ENCODE data around the gene TSPAN3.

The TSPAN3 gene

DNA sequence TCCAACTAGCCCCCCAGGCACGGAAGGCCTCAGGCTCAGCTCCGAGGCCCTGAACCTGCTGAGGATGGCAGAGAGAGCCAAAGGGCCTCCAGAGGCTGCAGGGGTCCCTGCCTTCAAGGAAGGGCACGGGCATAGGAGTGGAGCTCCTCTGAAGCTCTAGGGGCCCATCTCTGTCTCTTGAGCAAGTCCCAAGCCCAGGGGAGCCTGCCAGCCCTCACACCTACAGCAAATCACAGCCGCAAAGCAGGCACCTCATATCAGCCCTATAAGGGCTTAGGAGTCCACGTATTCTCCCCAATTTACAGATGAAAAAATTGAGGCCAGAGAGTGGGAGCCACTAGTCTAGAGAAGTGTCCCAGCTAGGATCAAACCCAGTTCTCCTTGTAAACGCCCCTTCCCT lies 61.7 kb downstream of the TSPAN3 start:
- TF ChIP-seq, protein P1, sequence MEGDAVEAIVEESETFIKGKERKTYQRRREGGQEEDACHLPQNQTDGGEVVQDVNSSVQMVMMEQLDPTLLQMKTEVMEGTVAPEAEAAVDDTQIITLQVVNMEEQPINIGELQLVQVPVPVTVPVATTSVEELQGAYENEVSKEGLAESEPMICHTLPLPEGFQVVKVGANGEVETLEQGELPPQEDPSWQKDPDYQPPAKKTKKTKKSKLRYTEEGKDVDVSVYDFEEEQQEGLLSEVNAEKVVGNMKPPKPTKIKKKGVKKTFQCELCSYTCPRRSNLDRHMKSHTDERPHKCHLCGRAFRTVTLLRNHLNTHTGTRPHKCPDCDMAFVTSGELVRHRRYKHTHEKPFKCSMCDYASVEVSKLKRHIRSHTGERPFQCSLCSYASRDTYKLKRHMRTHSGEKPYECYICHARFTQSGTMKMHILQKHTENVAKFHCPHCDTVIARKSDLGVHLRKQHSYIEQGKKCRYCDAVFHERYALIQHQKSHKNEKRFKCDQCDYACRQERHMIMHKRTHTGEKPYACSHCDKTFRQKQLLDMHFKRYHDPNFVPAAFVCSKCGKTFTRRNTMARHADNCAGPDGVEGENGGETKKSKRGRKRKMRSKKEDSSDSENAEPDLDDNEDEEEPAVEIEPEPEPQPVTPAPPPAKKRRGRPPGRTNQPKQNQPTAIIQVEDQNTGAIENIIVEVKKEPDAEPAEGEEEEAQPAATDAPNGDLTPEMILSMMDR (IDR thresholded peaks at IDR 0.05; ENCODE audit: low read depth, low read length, poor library complexity, severe bottlenecking), result no peak
- no peak for TF ChIP-seq EZH2phosphoT487 (IDR thresholded peaks at IDR 0.05; ENCODE audit: borderline replicate concordance, low read length)
- Histone ChIP-seq H3K27ac (ENCODE audit: low read depth, low read length) (no peak overlapping the region), H3K27me3 (ENCODE audit: control insufficient read depth, low read length) (no peaks in the 10 kb centered on the region)

GRCh38 chr15:77004189-77004588 lies 66.7 kb downstream of the TSPAN3 start:
- H4K20me1 ChIP-seq (ENCODE audit: control insufficient read depth, insufficient read depth, low read depth, low read length), result peaks cover 5% of the 10 kb centered on the region; the same call in 1 of the 2 replicates
- no peak overlapping the region for H3K4me3 ChIP-seq (ENCODE audit: low read length)
- no peak for TF ChIP-seq EZH2phosphoT487 (IDR thresholded peaks at IDR 0.05; ENCODE audit: borderline replicate concordance, low read length)
- TF ChIP-seq, protein P1 (IDR thresholded peaks at IDR 0.05; ENCODE audit: low read depth, low read length, poor library complexity, severe bottlenecking), result no peak
- H3K27me3 ChIP-seq (ENCODE audit: control insufficient read depth, low read length), result no peaks in the 10 kb centered on the region
- H3K4me2 ChIP-seq (ENCODE audit: low read length), result peak overlapping the region; percentile 58
- peaks cover 28% of the 10 kb centered on the region for H3K4me1 ChIP-seq (ENCODE audit: control insufficient read depth, low read length)
- no peaks in the 10 kb centered on the region for H3K36me3 ChIP-seq (ENCODE audit: control insufficient read depth, low read length)
- H3F3A ChIP-seq (ENCODE audit: control insufficient read depth, insufficient read depth), result no peaks in the 10 kb centered on the region
- no peak overlapping the region for H3K27ac ChIP-seq (ENCODE audit: low read depth, low read length)
- no peaks in the 10 kb centered on the region for H3K79me2 ChIP-seq (ENCODE audit: control insufficient read depth, low read length)
- H3K9me2 ChIP-seq (replicated peaks; ENCODE audit: control insufficient read depth, low read length), result no peaks in the 10 kb centered on the region
- no peaks in the 10 kb centered on the region for H3K9me3 ChIP-seq (ENCODE audit: control insufficient read depth, insufficient read depth, low read length)

More for the DNA sequence above, 61.7 kb downstream of the TSPAN3 start:
- Histone ChIP-seq H4K20me1 (ENCODE audit: control insufficient read depth, insufficient read depth, low read depth, low read length) (peaks cover 6% of the 10 kb centered on the region; the same call in 1 of the 2 replicates), H3K9me3 (ENCODE audit: control insufficient read depth, insufficient read depth, low read length) (no peaks in the 10 kb centered on the region), H3K9me2 (replicated peaks; ENCODE audit: control insufficient read depth, low read length) (no peaks in the 10 kb centered on the region), H3K4me3 (ENCODE audit: low read length) (no peak overlapping the region), H3F3A (ENCODE audit: control insufficient read depth, insufficient read depth) (no peaks in the 10 kb centered on the region), H3K79me2 (ENCODE audit: control insufficient read depth, low read length) (no peaks in the 10 kb centered on the region), H3K4me1 (ENCODE audit: control insufficient read depth, low read length) (peaks cover 4% of the 10 kb centered on the region), H3K4me2 (ENCODE audit: low read length) (no peak overlapping the region), H3K36me3 (ENCODE audit: control insufficient read depth, low read length) (no peaks in the 10 kb centered on the region)

DNA sequence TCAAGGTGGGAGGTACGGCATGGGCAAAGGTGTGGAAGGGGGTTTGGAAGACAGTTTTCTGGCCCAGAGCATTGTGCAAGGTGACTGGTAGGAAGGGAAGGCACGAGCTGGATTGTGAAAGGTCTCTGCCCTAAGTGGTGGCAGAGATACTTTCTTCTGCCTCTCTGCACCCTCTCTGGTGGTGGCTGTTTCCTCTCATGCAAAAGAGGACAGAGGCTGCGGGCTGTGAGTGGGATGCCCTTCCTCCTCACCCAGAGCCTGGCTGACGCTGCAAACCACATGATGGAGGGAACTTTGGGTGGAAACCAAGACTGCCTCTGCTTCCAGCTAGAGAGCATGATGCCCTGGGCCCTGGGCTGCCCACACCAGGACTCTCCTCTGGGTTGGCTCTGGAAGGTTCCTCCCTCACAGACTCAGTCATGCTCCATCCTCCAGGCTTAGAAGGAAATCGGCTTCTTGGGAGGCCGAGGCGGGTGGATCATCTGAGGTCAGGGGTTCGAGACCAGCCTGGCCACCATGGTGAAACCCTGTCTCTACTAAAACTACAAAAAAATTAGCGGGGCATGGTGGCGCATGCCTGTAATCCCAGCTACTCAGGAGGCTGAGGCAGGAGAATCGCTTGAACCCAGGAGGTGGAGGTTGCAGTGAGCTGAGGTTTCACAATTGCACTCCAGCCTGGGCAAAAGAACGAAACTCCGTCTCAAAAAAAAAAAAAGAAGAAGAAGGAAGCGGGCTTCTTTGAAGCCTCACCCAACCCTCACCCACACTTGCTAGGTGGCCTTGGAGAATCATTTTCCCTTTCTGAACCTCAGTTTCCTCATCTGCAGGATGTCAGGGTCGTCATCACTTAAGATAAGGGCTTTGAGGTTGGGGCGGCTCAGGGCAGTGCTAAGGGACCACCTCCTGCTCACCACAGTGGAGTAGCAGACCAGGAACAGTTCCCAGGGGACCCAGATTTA lies 67.7 kb downstream of the TSPAN3 start:
- Histone ChIP-seq H4K20me1 (ENCODE audit: control insufficient read depth, insufficient read depth, low read depth, low read length) (peaks cover 5% of the 10 kb centered on the region; the same call in 1 of the 2 replicates), H3K79me2 (ENCODE audit: control insufficient read depth, low read length) (no peaks in the 10 kb centered on the region), H3F3A (ENCODE audit: control insufficient read depth, insufficient read depth) (no peaks in the 10 kb centered on the region), H3K9me2 (replicated peaks; ENCODE audit: control insufficient read depth, low read length) (no peaks in the 10 kb centered on the region), H3K36me3 (ENCODE audit: control insufficient read depth, low read length) (no peaks in the 10 kb centered on the region), H3K27ac (ENCODE audit: low read depth, low read length) (0 out of 2 replicates have a peak overlapping the region, but pooled peaks have one; percentile 21), H3K4me1 (ENCODE audit: control insufficient read depth, low read length) (peaks cover 28% of the 10 kb centered on the region), H3K9me3 (ENCODE audit: control insufficient read depth, insufficient read depth, low read length) (no peaks in the 10 kb centered on the region), H3K4me3 (ENCODE audit: low read length) (peak overlapping the region; percentile 39), H3K4me2 (ENCODE audit: low read length) (peak overlapping the region; percentile 58), H3K27me3 (ENCODE audit: control insufficient read depth, low read length) (no peaks in the 10 kb centered on the region)
- TF ChIP-seq, protein P1 (IDR thresholded peaks at IDR 0.05; ENCODE audit: low read depth, low read length, poor library complexity, severe bottlenecking), result no peak
- TF ChIP-seq EZH2phosphoT487 (IDR thresholded peaks at IDR 0.05; ENCODE audit: borderline replicate concordance, low read length), result no peak

Measured in DOHH2 (cell line).